Body of pancreas (tissue), 4 donors: ENCODE results near the gene CDH22. TPM values are rescaled to one million over a fixed set of nuclear protein-coding genes. Genes with fewer than 3 reads are reported as not detected.
A peak's percentile ranks its signal among the peaks of the same experiment; 100 is the strongest.

Source experiments
- ATAC-seq: fragments of 150-250 bp; one replicate; pipeline ENCODE4 v1.9.1; 2016
- DNase-seq, 4 donors: peaks; one replicate each; pipeline ENCODE4 v3.0.0-alpha.2; 2019
- H3K27ac ChIP-seq, 4 donors: fragments of 200-600 bp; sonication (generic); 1 replicate in 3 of 4; 2 replicates in 1 of 4; pipeline versions ENCODE4 v1.5.1 to v1.6.1; 2016 to 2019; ENCODE audit warnings: mild to moderate bottlenecking in 1 of 4, mixed read lengths in 1 of 4, moderate library complexity in 1 of 4
- H3K27me3 ChIP-seq, 2 donors: fragments of 200-600 bp; sonication (generic); one replicate each; pipeline ENCODE4 v1.6.0; 2016; ENCODE audit warnings: mild to moderate bottlenecking in 1 of 2
- H3K36me3 ChIP-seq, 2 donors: fragments of 200-600 bp; sonication (generic); replicated peaks in 1 of 2; 2 replicates each; pipeline ENCODE4 v1.5.1; 2016; ENCODE audit warnings: low read depth in 2 of 2; ENCODE audit not compliant: insufficient read depth in 1 of 2
- H3K4me1 ChIP-seq: fragments of 200-600 bp; sonication (generic); one replicate; pipeline ENCODE4 v1.6.0; 2016
- H3K4me3 ChIP-seq, 2 donors: fragments of 200-600 bp; sonication (generic); 1 replicate in 1 of 2; 2 replicates in 1 of 2; pipeline ENCODE4 v1.5.1; 2016 to 2019
- H3K9me3 ChIP-seq, 3 donors: fragments of 200-600 bp; sonication (generic); 1 replicate in 2 of 3; 2 replicates in 1 of 3; pipeline ENCODE4 v1.5.1; 2016
- POLR2A ChIP-seq, 3 donors: fragments of 450-650 bp; IDR thresholded peaks; one replicate each; pipeline ENCODE4 v1.6.1; 2016; ENCODE audit warnings: antibody characterized with exemption in 3 of 3, mild to moderate bottlenecking in 2 of 3
- WGBS, 2 donors: methylation state at CpG; one replicate each; pipeline ENCODE4 v1.1.5; 2017; 5-methylcytosine and 5-hydroxymethylcytosine counted together
- intact Hi-C: fragments of 100-400 bp; cut with DNase I; formaldehyde crosslinking; loops from one replicate; pipeline ENCODE4 v1.15.1; 2023
- total RNA-seq, 2 donors: library from RNA; depleted of rRNA; stranded (reverse); fragments of >200 nt; gene quantifications; one replicate each; pipeline ENCODE4 v1.1.0, GENCODE V29; 2016
- TF ChIP-seq, protein P1 (sequence below), 7 experiments: fragments of 450-650 bp in 4 of 7; fragments of 200-600 bp in 3 of 7; sonication (generic) in 3 of 7; IDR thresholded peaks; one replicate each; pipeline ENCODE4 v1.5.1; 2016 to 2019; ENCODE audit warnings: antibody characterized with exemption in 7 of 7

The CDH22 gene
- total RNA-seq, 2 donors from 2014 or later, result 1.3 to 2.1 TPM

DNA sequence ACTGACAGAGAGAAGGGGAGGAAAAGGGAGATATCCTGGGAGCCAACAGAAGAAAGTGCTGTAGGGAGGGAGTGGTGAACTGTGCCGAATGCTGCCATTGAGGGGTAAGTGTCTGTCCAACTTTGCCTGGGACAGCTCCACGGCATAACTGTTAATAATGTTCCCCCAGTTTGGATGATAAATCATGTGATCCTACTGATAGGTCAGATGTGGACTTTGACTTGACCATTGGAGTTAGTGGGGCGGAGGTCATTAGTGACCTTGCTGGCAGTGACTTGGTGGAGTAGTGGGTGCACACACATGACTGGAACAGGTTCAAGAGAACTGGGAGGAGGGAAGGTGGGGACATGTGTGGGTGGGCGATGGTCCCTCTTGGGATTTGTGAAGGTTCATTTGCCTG lies 50.4 kb downstream of the CDH22 start:
- ATAC-seq, result no peak

GRCh38 chr20:46256293-46256692 lies 52.0 kb downstream of the CDH22 start:
- TF ChIP-seq, protein P1, sequence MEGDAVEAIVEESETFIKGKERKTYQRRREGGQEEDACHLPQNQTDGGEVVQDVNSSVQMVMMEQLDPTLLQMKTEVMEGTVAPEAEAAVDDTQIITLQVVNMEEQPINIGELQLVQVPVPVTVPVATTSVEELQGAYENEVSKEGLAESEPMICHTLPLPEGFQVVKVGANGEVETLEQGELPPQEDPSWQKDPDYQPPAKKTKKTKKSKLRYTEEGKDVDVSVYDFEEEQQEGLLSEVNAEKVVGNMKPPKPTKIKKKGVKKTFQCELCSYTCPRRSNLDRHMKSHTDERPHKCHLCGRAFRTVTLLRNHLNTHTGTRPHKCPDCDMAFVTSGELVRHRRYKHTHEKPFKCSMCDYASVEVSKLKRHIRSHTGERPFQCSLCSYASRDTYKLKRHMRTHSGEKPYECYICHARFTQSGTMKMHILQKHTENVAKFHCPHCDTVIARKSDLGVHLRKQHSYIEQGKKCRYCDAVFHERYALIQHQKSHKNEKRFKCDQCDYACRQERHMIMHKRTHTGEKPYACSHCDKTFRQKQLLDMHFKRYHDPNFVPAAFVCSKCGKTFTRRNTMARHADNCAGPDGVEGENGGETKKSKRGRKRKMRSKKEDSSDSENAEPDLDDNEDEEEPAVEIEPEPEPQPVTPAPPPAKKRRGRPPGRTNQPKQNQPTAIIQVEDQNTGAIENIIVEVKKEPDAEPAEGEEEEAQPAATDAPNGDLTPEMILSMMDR (IDR thresholded peaks at IDR 0.05), result no peak
- TF ChIP-seq POLR2A (IDR thresholded peaks at IDR 0.05), result no peak
- intact Hi-C loops, result no loop called here
- ATAC-seq, result no peak

More for the DNA sequence above, 50.4 kb downstream of the CDH22 start:
- H3K27ac ChIP-seq, result no peak overlapping the region
- 57 to 74% methylated on average over 4 of the region's 4 CpGs for WGBS, 2 donors
- intact Hi-C loops, result no loop called here
- H3K27me3 ChIP-seq, result no peaks in the 10 kb centered on the region
- H3K9me3 ChIP-seq, result no peaks in the 10 kb centered on the region
- no peaks in the 10 kb centered on the region for H3K36me3 ChIP-seq
- no peak overlapping the region for H3K4me3 ChIP-seq
- TF ChIP-seq, protein P1 (IDR thresholded peaks at IDR 0.05), result no peak
- TF ChIP-seq POLR2A (IDR thresholded peaks at IDR 0.05), result no peak
- no peak for DNase-seq
- no peaks in the 10 kb centered on the region for H3K4me1 ChIP-seq

DNA sequence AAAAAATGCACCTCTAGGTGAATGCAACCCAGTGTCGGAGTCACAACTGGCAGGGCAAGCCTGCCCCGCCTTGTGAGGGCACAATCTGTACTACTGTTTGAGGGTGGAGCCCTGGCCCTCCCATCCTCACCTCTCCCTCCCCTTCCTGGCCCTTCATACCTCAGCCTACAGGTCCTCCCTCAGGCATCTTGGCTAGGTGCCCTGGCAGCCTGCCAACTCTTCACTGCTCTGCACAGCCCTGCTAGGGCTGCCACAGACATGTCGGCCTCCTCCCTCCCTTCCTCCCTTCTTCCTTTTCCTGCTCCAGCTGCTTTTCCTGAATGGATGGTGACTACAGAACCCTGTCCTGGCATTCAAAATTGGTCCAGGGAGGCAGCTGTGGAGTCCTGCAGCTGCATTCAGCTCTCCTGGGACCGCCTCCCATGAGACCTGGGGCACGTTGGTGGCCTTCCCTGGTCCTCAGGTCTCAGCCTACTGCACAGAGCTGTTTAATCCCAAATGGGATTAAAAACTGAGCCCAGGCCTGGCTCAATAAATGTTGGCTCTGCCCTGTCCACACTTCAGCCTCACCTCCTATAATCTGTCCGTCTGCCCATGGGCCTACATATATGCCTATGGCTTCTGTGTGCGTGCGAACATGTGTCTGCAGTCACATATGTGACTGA lies 52.7 kb downstream of the CDH22 start:
- ATAC-seq (peak; percentile 78), DNase-seq (peak; percentile 82 to 91 (median 89))
- Histone ChIP-seq H3K27me3 (peaks cover 0 to 9% of the 10 kb centered on the region in 2 donors), H3K36me3 (no peaks in the 10 kb centered on the region), H3K4me1 (no peaks in the 10 kb centered on the region), H3K9me3 (no peaks in the 10 kb centered on the region), H3K4me3 (no peak overlapping the region), H3K27ac (no peak overlapping the region)
- no peak for TF ChIP-seq POLR2A (IDR thresholded peaks at IDR 0.05)
- TF ChIP-seq, protein P1 (IDR thresholded peaks at IDR 0.05), result no peak
- intact Hi-C loops, result no loop called here
- WGBS, 2 donors, result 51 to 63% methylated on average over 8 of the region's 8 CpGs

More at GRCh38 chr20:46256293-46256692, 52.0 kb downstream of the CDH22 start:
- H3K4me1 ChIP-seq, result no peaks in the 10 kb centered on the region
- no peaks in the 10 kb centered on the region for H3K36me3 ChIP-seq
- H3K4me3 ChIP-seq, result no peak overlapping the region
- H3K27me3 ChIP-seq, result peaks cover 0 to 1% of the 10 kb centered on the region in 2 donors
- H3K9me3 ChIP-seq, result no peaks in the 10 kb centered on the region
- DNase-seq, result no peak
- WGBS, 2 donors, result 67% methylated on average over 4 of the region's 4 CpGs
- no peak overlapping the region for H3K27ac ChIP-seq

- H3K4me1 ChIP-seq, result no peaks in the 10 kb centered on the region
- peak in 1 of 4 donors; percentile 38 for DNase-seq
- H3K9me3 ChIP-seq, result no peaks in the 10 kb centered on the region
- WGBS, 2 donors, result 18 to 20% methylated on average over 6 to 8 of the region's 8 CpGs
- TF ChIP-seq POLR2A (IDR thresholded peaks at IDR 0.05), result no peak
- TF ChIP-seq, protein P1 (IDR thresholded peaks at IDR 0.05), result peak in 1 of 7 experiments; percentile 10
- intact Hi-C loops, result no loop called here
- H3K4me3 ChIP-seq, result no peak overlapping the region
- H3K27ac ChIP-seq, result no peak overlapping the region
- peaks cover 0 to 10% of the 10 kb centered on the region in 2 donors for H3K27me3 ChIP-seq
- no peaks in the 10 kb centered on the region for H3K36me3 ChIP-seq
- ATAC-seq, result no peak
Measured at GRCh38 chr20:46253391-46253790, 54.9 kb downstream of the CDH22 start.
